Bronchial epithelial cell (primary cell): ENCODE results near the gene EMC10. TPM values are rescaled to one million over a fixed set of nuclear protein-coding genes. Genes with fewer than 3 reads are reported as not detected.

ENCODE experiments used
- DNase-seq: peaks from one replicate; pipeline ENCODE4 v3.0.0-alpha.2; 2010; ENCODE audit warnings: low read depth
- FAIRE-seq: peaks from 2 replicates; lab custom pipeline; 2011; peaks lifted over from hg19 to GRCh38; lab: Jason Lieb, UNC
- H3K27me3 ChIP-seq: 2 replicates; pipeline ENCODE4 v1.5.1; 2011; ENCODE audit warnings: low read length; ENCODE audit not compliant: control insufficient read depth, insufficient read depth
- H3K36me3 ChIP-seq: 2 replicates; pipeline ENCODE4 v1.5.1; 2011; ENCODE audit warnings: low read length; ENCODE audit not compliant: control insufficient read depth, insufficient read depth
- H3K4me3 ChIP-seq: 2 replicates; pipeline ENCODE4 v1.5.1; 2011; ENCODE audit warnings: mild to moderate bottlenecking, low read depth, low read length, control low read depth
- total RNA-seq: library from RNA; depleted of rRNA; stranded (reverse); fragments of >200 nt; gene quantifications from 2 replicates; pipeline ENCODE4 v1.2.1, GENCODE V29; 2014
- TF ChIP-seq, protein P1 (sequence below): IDR thresholded peaks from 2 replicates; pipeline ENCODE4 v1.5.1; 2011; ENCODE audit warnings: mild to moderate bottlenecking, moderate library complexity, low read length, control low read depth, inconsistent platforms; ENCODE audit not compliant: insufficient read depth, severe bottlenecking

Gene EMC10
- total RNA-seq, 1 donor from 2014 or later, result 24.7 TPM

GRCh38 chr19:50498219-50499056 is 22.1 kb downstream of the EMC10 start:
- Histone ChIP-seq H3K4me3 (no peak overlapping the region), H3K27me3 (no peaks in the 10 kb centered on the region), H3K36me3 (no peaks in the 10 kb centered on the region)
- DNase-seq (no peak), FAIRE-seq (no peak)
- TF ChIP-seq, protein P1, sequence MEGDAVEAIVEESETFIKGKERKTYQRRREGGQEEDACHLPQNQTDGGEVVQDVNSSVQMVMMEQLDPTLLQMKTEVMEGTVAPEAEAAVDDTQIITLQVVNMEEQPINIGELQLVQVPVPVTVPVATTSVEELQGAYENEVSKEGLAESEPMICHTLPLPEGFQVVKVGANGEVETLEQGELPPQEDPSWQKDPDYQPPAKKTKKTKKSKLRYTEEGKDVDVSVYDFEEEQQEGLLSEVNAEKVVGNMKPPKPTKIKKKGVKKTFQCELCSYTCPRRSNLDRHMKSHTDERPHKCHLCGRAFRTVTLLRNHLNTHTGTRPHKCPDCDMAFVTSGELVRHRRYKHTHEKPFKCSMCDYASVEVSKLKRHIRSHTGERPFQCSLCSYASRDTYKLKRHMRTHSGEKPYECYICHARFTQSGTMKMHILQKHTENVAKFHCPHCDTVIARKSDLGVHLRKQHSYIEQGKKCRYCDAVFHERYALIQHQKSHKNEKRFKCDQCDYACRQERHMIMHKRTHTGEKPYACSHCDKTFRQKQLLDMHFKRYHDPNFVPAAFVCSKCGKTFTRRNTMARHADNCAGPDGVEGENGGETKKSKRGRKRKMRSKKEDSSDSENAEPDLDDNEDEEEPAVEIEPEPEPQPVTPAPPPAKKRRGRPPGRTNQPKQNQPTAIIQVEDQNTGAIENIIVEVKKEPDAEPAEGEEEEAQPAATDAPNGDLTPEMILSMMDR, result no peak

- Histone ChIP-seq H3K27me3 (no peaks in the 10 kb centered on the region), H3K36me3 (no peaks in the 10 kb centered on the region), H3K4me3 (no peak overlapping the region)
- FAIRE-seq, result no peak
- DNase-seq, result no peak
- TF ChIP-seq, protein P1, result no peak
Observed at GRCh38 chr19:50500060-50500752, 23.9 kb downstream of the EMC10 start.

- H3K27me3 ChIP-seq, result no peaks in the 10 kb centered on the region
- H3K36me3 ChIP-seq, result no peaks in the 10 kb centered on the region
- H3K4me3 ChIP-seq, result no peak overlapping the region
- DNase-seq (no peak), FAIRE-seq (no peak)
- TF ChIP-seq, protein P1, result no peak
Observed at GRCh38 chr19:50500753-50501151, 24.4 kb downstream of the EMC10 start.

GRCh38 chr19:50501186-50501567 is 24.9 kb downstream of the EMC10 start:
- H3K36me3 ChIP-seq, result no peaks in the 10 kb centered on the region
- FAIRE-seq, result no peak
- no peak overlapping the region for H3K4me3 ChIP-seq
- no peak for DNase-seq
- TF ChIP-seq, protein P1, result no peak
- H3K27me3 ChIP-seq, result no peaks in the 10 kb centered on the region

DNA sequence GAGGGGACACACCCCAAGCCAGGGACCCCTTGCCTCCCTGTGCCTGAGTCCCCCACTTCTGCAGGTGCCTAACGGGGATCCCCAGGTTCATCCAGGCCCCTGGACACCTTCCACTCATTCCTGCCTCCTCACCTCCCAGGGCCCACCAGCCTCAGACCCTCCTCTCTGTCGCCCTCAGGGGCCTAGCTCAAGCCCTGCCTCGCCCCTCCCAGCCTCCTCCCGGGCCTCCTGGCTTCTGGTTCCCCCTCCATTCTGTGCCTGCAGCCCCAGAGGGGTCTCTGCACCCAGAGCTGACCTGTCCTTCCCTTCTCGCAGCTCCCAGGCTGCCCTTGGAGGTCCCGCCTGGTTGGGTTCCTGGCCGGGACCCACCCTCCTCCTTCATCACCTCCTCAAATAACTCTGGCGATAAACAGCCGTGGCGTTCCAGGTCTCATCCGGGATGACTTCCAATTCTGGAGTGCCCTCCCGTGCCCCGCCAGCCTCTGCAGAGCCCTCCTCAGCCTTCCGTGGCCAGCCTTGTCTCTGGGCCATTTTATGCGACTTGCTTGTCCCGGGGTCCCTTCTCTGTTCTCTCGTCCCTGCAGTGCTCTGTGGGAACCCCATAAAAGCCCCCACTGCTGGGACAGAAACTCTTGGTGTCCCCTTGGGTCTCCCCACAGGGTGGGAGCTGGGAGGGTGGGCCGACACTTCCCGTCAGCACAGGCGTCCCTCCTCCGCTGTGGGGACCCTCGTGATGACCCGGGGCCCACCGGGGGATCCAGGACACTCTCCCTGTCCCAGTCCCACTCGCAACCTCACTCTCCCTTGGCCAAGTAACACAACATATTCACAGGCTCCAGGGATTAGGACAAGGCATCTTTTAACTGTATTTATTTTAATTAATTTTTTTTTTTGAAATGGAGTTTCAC is 25.5 kb downstream of the EMC10 start:
- H3K27me3 ChIP-seq, result no peaks in the 10 kb centered on the region
- no peak overlapping the region for H3K4me3 ChIP-seq
- no peaks in the 10 kb centered on the region for H3K36me3 ChIP-seq
- FAIRE-seq (no peak), DNase-seq (no peak)
- TF ChIP-seq, protein P1, result no peak
